Osteocyte (in vitro differentiated cells): ENCODE data around the gene SLC35D3. TPM values are rescaled to one million over a fixed set of nuclear protein-coding genes. Genes with fewer than 3 reads are reported as not detected.

ENCODE experiments used
- DNase-seq: peaks from one replicate; pipeline ENCODE4 v3.0.0; 2021; ENCODE audit warnings: mixed read lengths; ENCODE audit not compliant: unreplicated experiment; ENCODE audit errors: extremely low spot score
- H3K27ac Mint-ChIP-seq: one replicate; pipeline ENCODE4 v1.8.0; 2021; ENCODE audit warnings: mild to moderate bottlenecking, mixed read lengths; ENCODE audit not compliant: unreplicated experiment
- H3K27me3 Mint-ChIP-seq: one replicate; pipeline ENCODE4 v1.8.0; 2021; ENCODE audit warnings: mixed read lengths; ENCODE audit not compliant: unreplicated experiment
- H3K36me3 Mint-ChIP-seq: one replicate; pipeline ENCODE4 v1.8.0; 2021; ENCODE audit warnings: mixed read lengths; ENCODE audit not compliant: unreplicated experiment
- H3K4me1 Mint-ChIP-seq: one replicate; pipeline ENCODE4 v1.8.0; 2021; ENCODE audit warnings: mixed read lengths; ENCODE audit not compliant: unreplicated experiment
- H3K4me3 Mint-ChIP-seq: one replicate; pipeline ENCODE4 v1.8.0; 2021; ENCODE audit warnings: mild to moderate bottlenecking, moderate library complexity, mixed read lengths; ENCODE audit not compliant: unreplicated experiment
- H3K9me3 Mint-ChIP-seq: one replicate; pipeline ENCODE4 v1.8.0; 2021; ENCODE audit warnings: mixed read lengths; ENCODE audit not compliant: unreplicated experiment
- total RNA-seq: library from RNA; stranded (reverse); gene quantifications from 2 replicates; pipeline ENCODE4 v1.2.1, GENCODE V29; 2021
- TF ChIP-seq, protein P1 (sequence below): fragments of 200-600 bp; sonication (generic); IDR thresholded peaks from 2 replicates; pipeline ENCODE4 v1.5.0; 2021; ENCODE audit warnings: antibody characterized with exemption, mild to moderate bottlenecking, moderate library complexity

SLC35D3 gene
- total RNA-seq, 1 donor from 2014 or later = not detected

DNA sequence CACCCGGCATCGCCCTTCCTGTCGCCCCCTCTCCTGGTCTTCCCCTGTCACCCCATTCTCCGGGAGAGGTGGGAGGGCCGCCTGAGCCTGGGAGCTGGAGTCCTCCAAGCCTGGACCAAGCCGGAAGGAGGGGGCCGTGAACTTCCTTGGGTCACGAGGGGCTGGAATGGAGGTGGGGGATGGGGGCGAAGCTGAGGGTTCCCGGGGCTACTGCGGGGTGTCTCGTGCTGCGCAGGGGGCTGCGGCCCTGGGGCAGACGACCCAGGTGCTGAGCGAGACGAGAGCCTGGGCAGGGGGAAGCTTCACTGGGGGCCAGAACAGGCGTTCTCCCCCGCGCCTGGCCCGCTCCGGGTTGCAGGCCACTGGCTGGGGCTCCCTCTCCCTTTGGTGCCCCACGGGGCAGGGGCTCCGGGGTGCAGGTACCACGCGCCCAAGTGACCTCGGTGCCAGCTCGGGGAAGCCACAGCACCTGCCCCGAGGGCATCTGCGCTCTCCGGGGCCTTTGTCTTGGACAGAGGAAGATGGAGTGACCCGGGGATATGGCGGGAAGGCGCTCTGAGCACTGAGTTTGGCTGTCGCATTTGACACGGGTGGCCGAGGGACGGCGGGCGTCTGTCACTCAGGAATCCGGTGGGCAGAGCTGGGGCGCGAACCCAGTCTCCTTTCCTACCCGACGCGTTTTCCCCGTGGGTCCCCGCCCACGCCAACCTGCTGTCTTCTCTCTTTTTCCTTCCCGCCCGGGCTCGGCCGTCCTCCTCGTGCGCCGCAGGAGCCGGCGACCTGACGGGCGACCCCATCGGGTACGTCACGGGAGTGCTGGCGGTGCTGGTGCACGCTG is 1.2 kb downstream of the SLC35D3 start:
- Mint-ChIP-seq H3K9me3 (no peaks in the 10 kb centered on the region), H3K4me3 (peak overlapping the region; percentile 54), H3K27me3 (peaks cover 30% of the 10 kb centered on the region), H3K36me3 (no peaks in the 10 kb centered on the region), H3K4me1 (peaks cover 13% of the 10 kb centered on the region), H3K27ac (no peak overlapping the region)
- TF ChIP-seq, protein P1, sequence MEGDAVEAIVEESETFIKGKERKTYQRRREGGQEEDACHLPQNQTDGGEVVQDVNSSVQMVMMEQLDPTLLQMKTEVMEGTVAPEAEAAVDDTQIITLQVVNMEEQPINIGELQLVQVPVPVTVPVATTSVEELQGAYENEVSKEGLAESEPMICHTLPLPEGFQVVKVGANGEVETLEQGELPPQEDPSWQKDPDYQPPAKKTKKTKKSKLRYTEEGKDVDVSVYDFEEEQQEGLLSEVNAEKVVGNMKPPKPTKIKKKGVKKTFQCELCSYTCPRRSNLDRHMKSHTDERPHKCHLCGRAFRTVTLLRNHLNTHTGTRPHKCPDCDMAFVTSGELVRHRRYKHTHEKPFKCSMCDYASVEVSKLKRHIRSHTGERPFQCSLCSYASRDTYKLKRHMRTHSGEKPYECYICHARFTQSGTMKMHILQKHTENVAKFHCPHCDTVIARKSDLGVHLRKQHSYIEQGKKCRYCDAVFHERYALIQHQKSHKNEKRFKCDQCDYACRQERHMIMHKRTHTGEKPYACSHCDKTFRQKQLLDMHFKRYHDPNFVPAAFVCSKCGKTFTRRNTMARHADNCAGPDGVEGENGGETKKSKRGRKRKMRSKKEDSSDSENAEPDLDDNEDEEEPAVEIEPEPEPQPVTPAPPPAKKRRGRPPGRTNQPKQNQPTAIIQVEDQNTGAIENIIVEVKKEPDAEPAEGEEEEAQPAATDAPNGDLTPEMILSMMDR = no peak
- DNase-seq = peak; percentile 83

DNA sequence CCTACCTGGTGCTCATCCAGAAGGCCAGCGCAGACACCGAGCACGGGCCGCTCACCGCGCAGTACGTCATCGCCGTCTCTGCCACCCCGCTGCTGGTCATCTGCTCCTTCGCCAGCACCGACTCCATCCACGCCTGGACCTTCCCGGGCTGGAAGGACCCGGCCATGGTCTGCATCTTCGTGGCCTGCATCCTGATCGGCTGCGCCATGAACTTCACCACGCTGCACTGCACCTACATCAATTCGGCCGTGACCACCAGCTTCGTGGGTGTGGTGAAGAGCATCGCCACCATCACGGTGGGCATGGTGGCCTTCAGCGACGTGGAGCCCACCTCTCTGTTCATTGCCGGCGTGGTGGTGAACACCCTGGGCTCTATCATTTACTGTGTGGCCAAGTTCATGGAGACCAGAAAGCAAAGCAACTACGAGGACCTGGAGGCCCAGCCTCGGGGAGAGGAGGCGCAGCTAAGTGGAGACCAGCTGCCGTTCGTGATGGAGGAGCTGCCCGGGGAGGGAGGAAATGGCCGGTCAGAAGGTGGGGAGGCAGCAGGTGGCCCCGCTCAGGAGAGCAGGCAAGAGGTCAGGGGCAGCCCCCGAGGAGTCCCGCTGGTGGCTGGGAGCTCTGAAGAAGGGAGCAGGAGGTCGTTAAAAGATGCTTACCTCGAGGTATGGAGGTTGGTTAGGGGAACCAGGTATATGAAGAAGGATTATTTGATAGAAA is 2.0 kb downstream of the SLC35D3 start:
- peaks cover 13% of the 10 kb centered on the region for H3K4me1 Mint-ChIP-seq
- no peak for DNase-seq
- peak overlapping the region; percentile 54 for H3K4me3 Mint-ChIP-seq
- H3K36me3 Mint-ChIP-seq = no peaks in the 10 kb centered on the region
- H3K27me3 Mint-ChIP-seq = peaks cover 30% of the 10 kb centered on the region
- TF ChIP-seq, protein P1 = no peak
- H3K9me3 Mint-ChIP-seq = no peaks in the 10 kb centered on the region
- no peak overlapping the region for H3K27ac Mint-ChIP-seq

GRCh38 chr6:136926383-136926782 is 4.3 kb downstream of the SLC35D3 start:
- no peak for DNase-seq
- Mint-ChIP-seq H3K4me1 (peaks cover 3% of the 10 kb centered on the region), H3K27ac (no peak overlapping the region), H3K27me3 (peaks cover 21% of the 10 kb centered on the region), H3K9me3 (no peaks in the 10 kb centered on the region), H3K36me3 (no peaks in the 10 kb centered on the region), H3K4me3 (no peak overlapping the region)
- TF ChIP-seq, protein P1 = no peak

- DNase-seq = no peak
- Mint-ChIP-seq H3K9me3 (no peaks in the 10 kb centered on the region), H3K27me3 (peaks cover 22% of the 10 kb centered on the region), H3K36me3 (no peaks in the 10 kb centered on the region), H3K4me1 (peaks cover 2% of the 10 kb centered on the region), H3K27ac (no peak overlapping the region), H3K4me3 (no peak overlapping the region)
- TF ChIP-seq, protein P1 = peak; percentile 42
These were observed 5.2 kb downstream of the SLC35D3 start for GRCh38 chr6:136927292-136927691.

- Mint-ChIP-seq H3K4me3 (no peak overlapping the region), H3K27me3 (peaks cover 29% of the 10 kb centered on the region), H3K4me1 (no peaks in the 10 kb centered on the region), H3K36me3 (no peaks in the 10 kb centered on the region), H3K27ac (no peak overlapping the region), H3K9me3 (no peaks in the 10 kb centered on the region)
- no peak for DNase-seq
- TF ChIP-seq, protein P1 = no peak
These were observed 8.4 kb downstream of the SLC35D3 start for GRCh38 chr6:136930528-136930927.
